Kidney (tissue), 22 donors: Measurements from ENCODE around the gene HSF2BP. TPM values are rescaled to one million over a fixed set of nuclear protein-coding genes. Genes with fewer than 3 reads are reported as not detected.

Experiments used
- DNase-seq, 5 donors: peaks; one replicate each; pipeline ENCODE4 v3.0.0-alpha.2; 2013 to 2020
- FAIRE-seq: peaks from 2 replicates; lab custom pipeline; 2012; peaks lifted over from hg19 to GRCh38; lab: Jason Lieb, UNC
- H3K27ac ChIP-seq, 2 donors: one replicate each; pipeline ENCODE4 v1.7.0; 2013; ENCODE audit warnings: low read depth in 2 of 2, low read length in 2 of 2, inconsistent platforms in 1 of 2
- H3K27me3 ChIP-seq: one replicate; pipeline ENCODE4 v1.7.1; 2013; ENCODE audit warnings: low read length, inconsistent platforms; ENCODE audit not compliant: control insufficient read depth, insufficient read depth
- H3K36me3 ChIP-seq, 3 donors: one replicate each; pipeline versions ENCODE4 v1.7.0 to v1.7.1; 2013; ENCODE audit warnings: low read length in 3 of 3, control low read depth in 1 of 3, inconsistent platforms in 1 of 3; ENCODE audit not compliant: insufficient read depth in 3 of 3, control insufficient read depth in 2 of 3
- H3K4me1 ChIP-seq, 3 donors: one replicate each; pipeline versions ENCODE4 v1.7.0 to v1.7.1; 2013; ENCODE audit warnings: low read length in 3 of 3, inconsistent platforms in 1 of 3, low read depth in 1 of 3; ENCODE audit not compliant: control insufficient read depth in 2 of 3, insufficient read depth in 2 of 3
- H3K4me3 ChIP-seq, 3 donors: one replicate each; pipeline versions ENCODE4 v1.7.0 to v1.8.1; 2013; ENCODE audit warnings: low read length in 3 of 3, control low read depth in 1 of 3, inconsistent platforms in 1 of 3
- H3K9ac ChIP-seq, 3 donors: one replicate each; pipeline versions ENCODE4 v1.7.0 to v1.7.1; 2013; ENCODE audit warnings: low read length in 3 of 3, control low read depth in 1 of 3, inconsistent platforms in 1 of 3
- H3K9me3 ChIP-seq, 3 donors: one replicate each; pipeline versions ENCODE4 v1.7.0 to v1.7.1; 2013; ENCODE audit warnings: low read length in 3 of 3, control low read depth in 1 of 3, inconsistent platforms in 1 of 3; ENCODE audit not compliant: control insufficient read depth in 2 of 3, insufficient read depth in 1 of 3
- CTCF ChIP-seq: IDR thresholded peaks from 3 replicates; pipeline ENCODE4 v1.5.1; 2012; ENCODE audit warnings: mild to moderate bottlenecking, moderate library complexity, borderline replicate concordance; ENCODE audit not compliant: insufficient read depth; ENCODE audit errors: extremely low read depth
- intact Hi-C: fragments of 100-400 bp; cut with DNase I; formaldehyde crosslinking; loops from one replicate; pipeline ENCODE4 v1.11.1; 2022
- long read RNA-seq, 10 donors: library from polyadenylated mRNA in 1 of 10; unstranded in 1 of 10; transcript quantifications; one replicate each; pipeline ENCODE4 v2.0.0 and lab custom pipeline, GENCODE V29; 2021 to 2026
- polyA plus RNA-seq: library from polyadenylated mRNA; stranded (reverse); fragments of 350-450 nt; fragmentation: Illumina TruSeq; extraction: RNeasy Lipid Tissue Mini Kit (QIAGEN cat#74804); gene quantifications from one replicate; pipeline ENCODE4 v1.2.3, GENCODE V29; 2014; ENCODE audit warnings: low read depth, low replicate concordance; ENCODE audit not compliant: insufficient read depth
- total RNA-seq: library from RNA; stranded (reverse); fragmentation: NEBNext Ultra II Directional; extraction: Animal tissue kit (Norgen Biotek cat#: 25700); gene quantifications from one replicate; pipeline ENCODE4 v1.2.1, GENCODE V29; 2021
- donor health status: control.
- donor health status: control.
- donor health status: control.
- donor health status: control.
- donor health status: control.
- donor health status: DM: yes; HTN: yes; CAD: no.
- donor health status: Normal renal cell carcinoma (clear cell type).

HSF2BP gene
- total RNA-seq: 0.60 TPM
- polyA plus RNA-seq: 0.19 TPM
- long read RNA-seq, donor 1: 0 reads
- long read RNA-seq, donor 2, partial matches to known transcripts: 0 of 2 reads
- long read RNA-seq, donor 2, other reads (novel, unspliced or antisense): 0 of 2 reads
- long read RNA-seq, donor 3: 0 reads
- long read RNA-seq, donor 4: 0 reads
- long read RNA-seq, donor 5: 0 reads
- long read RNA-seq, donor 6: 0 reads
- long read RNA-seq, donor 7: 0 reads
- long read RNA-seq, donor 8: 0 reads
- long read RNA-seq, donor 9: 0 reads
- long read RNA-seq, donor 10: 0 reads

GRCh38 chr21:43659136-43660000 is at the start of gene HSF2BP, which contains the start of gene RRP1B:
TSS of gene HSF2BP (minus strand) at chr21:43659488. CDS start at chr21:43658096, 1,392 bp downstream.
TSS of gene RRP1B (plus strand) at chr21:43659560. CDS start at chr21:43659665, 105 bp downstream.
- DNase-seq: peak; percentile 85 to 95 (median 92)
- no peaks in the 10 kb centered on the region for H3K27me3 ChIP-seq
- no peaks in the 10 kb centered on the region for H3K9me3 ChIP-seq
- intact Hi-C loops: no loop called here
- TF ChIP-seq CTCF: no peak
- H3K9ac ChIP-seq: peak within 1 kb of the TSS; percentile 71 to 87 (median 81)
- peak within 1 kb of the TSS; percentile 81 to 95 (median 90) for H3K4me3 ChIP-seq
- peaks cover 0 to 2% (median 0%) of the 10 kb centered on the region in 3 donors for H3K36me3 ChIP-seq
- FAIRE-seq: no peak
- H3K27ac ChIP-seq: peak within 1 kb of the TSS; percentile 60 to 83
- H3K4me1 ChIP-seq: peaks cover 0 to 8% (median 4%) of the 10 kb centered on the region in 3 donors

GRCh38 chr21:43708745-43709381 is 49.6 kb upstream of the HSF2BP start:
- Histone ChIP-seq H3K27ac (no peak overlapping the region), H3K4me3 (no peak overlapping the region), H3K27me3 (no peaks in the 10 kb centered on the region), H3K4me1 (peaks cover 0 to 10% (median 0%) of the 10 kb centered on the region in 3 donors), H3K36me3 (no peaks in the 10 kb centered on the region), H3K9ac (no peak overlapping the region), H3K9me3 (no peaks in the 10 kb centered on the region)
- DNase-seq (no peak), FAIRE-seq (no peak)
- intact Hi-C loops: no loop called here
- no peak for TF ChIP-seq CTCF

GRCh38 chr21:43707462-43707861 is 48.2 kb upstream of the HSF2BP start:
- no peak overlapping the region for H3K4me3 ChIP-seq
- H3K36me3 ChIP-seq: no peaks in the 10 kb centered on the region
- FAIRE-seq (no peak), DNase-seq (peak in 1 of 5 donors; percentile 46)
- TF ChIP-seq CTCF: no peak
- no peaks in the 10 kb centered on the region for H3K9me3 ChIP-seq
- H3K4me1 ChIP-seq: peaks cover 0 to 11% (median 5%) of the 10 kb centered on the region in 3 donors
- intact Hi-C loops: no loop called here
- H3K9ac ChIP-seq: no peak overlapping the region
- no peak overlapping the region for H3K27ac ChIP-seq
- H3K27me3 ChIP-seq: no peaks in the 10 kb centered on the region
